Lower leg skin (tissue), 4 donors: ENCODE results near the gene CASS4. TPM values are rescaled to one million over a fixed set of nuclear protein-coding genes. Genes with fewer than 3 reads are reported as not detected.
A peak's percentile ranks its signal among the peaks of the same experiment; 100 is the strongest.

Source experiments
- DNase-seq, 2 donors: peaks; one replicate each; pipeline ENCODE4 v3.0.0-alpha.2; 2019; ENCODE audit warnings: low spot score in 2 of 2
- H3K4me3 ChIP-seq: fragments of 200-600 bp; sonication (generic); 2 replicates; pipeline ENCODE4 v1.5.1; 2017; ENCODE audit warnings: mild to moderate bottlenecking, low read depth; ENCODE audit not compliant: poor library complexity, severe bottlenecking
- CTCF ChIP-seq, 3 donors: fragments of 450-650 bp; IDR thresholded peaks; one replicate each; pipeline ENCODE4 v1.5.1; 2016; ENCODE audit warnings: antibody characterized with exemption in 3 of 3, mild to moderate bottlenecking in 3 of 3, moderate library complexity in 2 of 3
- POLR2A ChIP-seq, 2 donors: fragments of 450-650 bp; IDR thresholded peaks; one replicate each; pipeline ENCODE4 v1.6.1; 2016 to 2017; ENCODE audit warnings: antibody characterized with exemption in 2 of 2, mild to moderate bottlenecking in 1 of 2, moderate library complexity in 1 of 2
- WGBS, 2 donors: methylation state at CpG; one replicate each; pipeline ENCODE4 v1.1.5; 2018; 5-methylcytosine and 5-hydroxymethylcytosine counted together
- intact Hi-C: fragments of 100-400 bp; cut with DNase I; formaldehyde crosslinking; loops from one replicate; pipeline ENCODE4 v1.15.0; 2023; ENCODE audit warnings: low total_unique reads
- total RNA-seq, 4 donors: library from RNA; depleted of rRNA; stranded (reverse); fragments of >200 nt; gene quantifications; one replicate each; pipeline ENCODE4 v1.1.0, GENCODE V29; 2016

Gene CASS4
- total RNA-seq = 1 to 10 TPM in 2 of 4 donors, under 1 TPM in 2; 0.61 to 2.9 (median 1.4) TPM

GRCh38 chr20:56411759-56412472 is at the start of gene CASS4:
Gene CASS4, plus strand, starts transcription at chr20:56412260. Its CDS starts 199 bp downstream, at chr20:56412459.
- peak in 1 of 2 donors; percentile 77 for DNase-seq
- WGBS, 2 donors = 48% methylated on average over 10 of the region's 10 CpGs
- H3K4me3 ChIP-seq = no peak within 1 kb of the TSS
- TF ChIP-seq CTCF (IDR thresholded peaks at IDR 0.05) = no peak
- TF ChIP-seq POLR2A (IDR thresholded peaks at IDR 0.05) = no peak
- intact Hi-C loops = no loop called here

- TF ChIP-seq POLR2A (IDR thresholded peaks at IDR 0.05) = no peak
- TF ChIP-seq CTCF (IDR thresholded peaks at IDR 0.05) = no peak
- 56 to 67% methylated on average over 8 of the region's 8 CpGs for whole genome bisulfite sequencing, 2 donors
- no peak for DNase-seq
- intact Hi-C loops = no loop called here
- H3K4me3 ChIP-seq = no peak overlapping the region
These were observed 49.1 kb upstream of the CASS4 start for GRCh38 chr20:56362833-56363413.

GRCh38 chr20:56363491-56363890 is 48.6 kb upstream of the CASS4 start:
- intact Hi-C loops = no loop called here
- DNase-seq = no peak
- 88 to 92% methylated on average over 6 of the region's 6 CpGs for WGBS, 2 donors

GRCh38 chr20:56368351-56369134 is 43.5 kb upstream of the CASS4 start:
- no peak for DNase-seq
- intact Hi-C loops = no loop called here
- 79 to 83% methylated on average over 6 of the region's 6 CpGs for WGBS, 2 donors
- H3K4me3 ChIP-seq = no peak overlapping the region
- TF ChIP-seq CTCF (IDR thresholded peaks at IDR 0.05) (no peak), POLR2A (IDR thresholded peaks at IDR 0.05) (no peak)

More at GRCh38 chr20:56363491-56363890, 48.6 kb upstream of the CASS4 start:
- no peak for TF ChIP-seq CTCF (IDR thresholded peaks at IDR 0.05)
- no peak for TF ChIP-seq POLR2A (IDR thresholded peaks at IDR 0.05)
- no peak overlapping the region for H3K4me3 ChIP-seq

- intact Hi-C loops = no loop called here
- no peak overlapping the region for H3K4me3 ChIP-seq
- DNase-seq = no peak
- TF ChIP-seq CTCF (IDR thresholded peaks at IDR 0.05) (no peak), POLR2A (IDR thresholded peaks at IDR 0.05) (no peak)
- 86% methylated on average over 4 of the region's 4 CpGs for WGBS, 2 donors
These were observed 42.9 kb upstream of the CASS4 start for GRCh38 chr20:56369179-56369578.
